ENCODE results near the gene SPATS1. TPM values are rescaled to one million over a fixed set of nuclear protein-coding genes. Genes with fewer than 3 reads are reported as not detected.
A peak's percentile ranks its signal among the peaks of the same experiment; 100 is the strongest.

SPATS1 gene
- total and polyA plus RNA-seq, 2 of the 13 experiments (the other 11 are each of a cell fraction or from before 2014, with no cell fraction given) = not detected

GRCh38 chr6:44312901-44313788 is 29.3 kb upstream of the SPATS1 start, which contains the start of gene AARS2 (continued):
- TF ChIP-seq SKIL (CRISPR knock-in tag; IDR thresholded peaks at IDR 0.05; ENCODE audit: borderline replicate concordance) (no peak), GTF3A (CRISPR knock-in tag; conservative IDR thresholded peaks at IDR 0.05) (peak; percentile 83; the same call in 1 of the 2 replicates), ZNF383 (CRISPR knock-in tag; IDR thresholded peaks at IDR 0.05; ENCODE audit: borderline replicate concordance) (0 out of 2 replicates have a peak, but pooled peaks have one; percentile 44), ARID2 (CRISPR knock-in tag; IDR thresholded peaks at IDR 0.05; ENCODE audit: borderline replicate concordance) (peak; percentile 86), ZNF160 (CRISPR knock-in tag; IDR thresholded peaks at IDR 0.05) (peak; percentile 85; the same call in 1 of the 2 replicates), ZNF280B (CRISPR knock-in tag; IDR thresholded peaks at IDR 0.05; ENCODE audit: borderline replicate concordance) (peak; percentile 98), SP140L (CRISPR knock-in tag; IDR thresholded peaks at IDR 0.05; ENCODE audit: borderline replicate concordance) (peak; percentile 94; the same call in 1 of the 2 replicates), POLR2AphosphoS5 (IDR thresholded peaks at IDR 0.05; ENCODE audit: low read depth, low read length) (peak; percentile 96), JARID2 (CRISPR knock-in tag; IDR thresholded peaks at IDR 0.05; ENCODE audit: insufficient replicate concordance) (peak; percentile 98), SOX6 (IDR thresholded peaks at IDR 0.05) (no peak), SOX6 (CRISPR knock-in tag; IDR thresholded peaks at IDR 0.05) (peak; percentile 86), TOPORS (CRISPR knock-in tag; IDR thresholded peaks at IDR 0.05) (peak; percentile 82; the same call in 1 of the 2 replicates), ZC3H4 (CRISPR knock-in tag; IDR thresholded peaks at IDR 0.05; ENCODE audit: borderline replicate concordance) (no peak; the same call in 1 of the 2 replicates), ZBTB37 (CRISPR knock-in tag; IDR thresholded peaks at IDR 0.05) (0 out of 2 replicates have a peak, but pooled peaks have one; percentile 14), CSRNP1 (CRISPR knock-in tag; IDR thresholded peaks at IDR 0.05) (peak; percentile 96), NFRKB (IDR thresholded peaks at IDR 0.05) (no peak; the same call in 1 of the 2 replicates), POLR2G (IDR thresholded peaks at IDR 0.05; ENCODE audit: low read depth, low read length) (peak; percentile 99), CREB1 (IDR thresholded peaks at IDR 0.05) (peak; percentile 89), CREB1 (CRISPR knock-in tag; IDR thresholded peaks at IDR 0.05) (peak; percentile 96)

All from HepG2 (cell line).